Liver (tissue), 3 donors: ENCODE results near the gene SLC11A1.

ENCODE experiments used
- EGR1 ChIP-seq, 2 donors: IDR thresholded peaks; 2 replicates each; pipeline ENCODE4 v1.6.1; 2016 to 2018; ENCODE audit warnings: antibody characterized with exemption in 2 of 2, low read depth in 2 of 2
- GABPA ChIP-seq, 2 donors: IDR thresholded peaks in 1 of 2; conservative IDR thresholded peaks in 1 of 2; 2 replicates each; pipeline ENCODE4 v1.6.1; 2016; ENCODE audit warnings: antibody characterized with exemption in 2 of 2, mild to moderate bottlenecking in 1 of 2, moderate library complexity in 1 of 2
- JUND ChIP-seq, 2 donors: IDR thresholded peaks; 2 replicates each; pipeline ENCODE4 v1.6.1; 2016; ENCODE audit warnings: antibody characterized with exemption in 2 of 2
- RAD21 ChIP-seq, 2 donors: IDR thresholded peaks; 2 replicates each; pipeline ENCODE4 v1.6.1; 2016; ENCODE audit warnings: antibody characterized with exemption in 2 of 2, mild to moderate bottlenecking in 2 of 2
- RXRA ChIP-seq, 2 donors: IDR thresholded peaks; 2 replicates each; pipeline ENCODE4 v1.6.1; 2017 to 2018; ENCODE audit warnings: antibody characterized with exemption in 2 of 2, mild to moderate bottlenecking in 1 of 2
- TAF1 ChIP-seq: conservative IDR thresholded peaks from 2 replicates; pipeline ENCODE4 v1.6.1; 2016; ENCODE audit warnings: antibody characterized with exemption, mild to moderate bottlenecking
- TF ChIP-seq, protein P1 (sequence below): fragments of 150-350 bp; IDR thresholded peaks from 2 replicates; pipeline ENCODE4 v1.5.1; 2017; ENCODE audit warnings: improper control_type of control experiment, low read depth, low read length; ENCODE audit not compliant: missing input control
- TF ChIP-seq, protein P2 (sequence below): IDR thresholded peaks from 2 replicates; pipeline ENCODE4 v1.6.1; 2016; ENCODE audit warnings: antibody characterized with exemption, mild to moderate bottlenecking
- TF ChIP-seq, protein P3 (sequence below): IDR thresholded peaks from 2 replicates; pipeline ENCODE4 v1.6.1; 2016; ENCODE audit warnings: antibody characterized with exemption
- donor health status: healthy.
- donor health status: healthy.

DNA sequence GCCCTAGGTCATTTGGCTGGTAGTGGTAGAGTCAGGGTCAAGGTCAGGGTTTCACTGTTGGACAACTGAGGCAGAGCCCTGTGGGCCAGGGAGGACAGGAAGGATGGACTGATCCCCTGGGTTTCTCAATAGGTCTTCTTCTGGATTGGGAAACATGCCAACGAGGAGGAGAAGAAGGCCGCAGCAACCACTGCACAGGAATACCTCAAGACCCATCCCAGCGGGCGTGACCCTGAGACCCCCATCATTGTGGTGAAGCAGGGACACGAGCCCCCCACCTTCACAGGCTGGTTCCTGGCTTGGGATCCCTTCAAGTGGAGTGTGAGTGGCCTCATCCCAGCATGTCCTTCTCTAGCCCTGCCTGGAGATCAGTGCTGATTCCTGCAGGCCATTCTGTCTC is 54.9 kb downstream of the SLC11A1 start:
- TF ChIP-seq, protein P1, sequence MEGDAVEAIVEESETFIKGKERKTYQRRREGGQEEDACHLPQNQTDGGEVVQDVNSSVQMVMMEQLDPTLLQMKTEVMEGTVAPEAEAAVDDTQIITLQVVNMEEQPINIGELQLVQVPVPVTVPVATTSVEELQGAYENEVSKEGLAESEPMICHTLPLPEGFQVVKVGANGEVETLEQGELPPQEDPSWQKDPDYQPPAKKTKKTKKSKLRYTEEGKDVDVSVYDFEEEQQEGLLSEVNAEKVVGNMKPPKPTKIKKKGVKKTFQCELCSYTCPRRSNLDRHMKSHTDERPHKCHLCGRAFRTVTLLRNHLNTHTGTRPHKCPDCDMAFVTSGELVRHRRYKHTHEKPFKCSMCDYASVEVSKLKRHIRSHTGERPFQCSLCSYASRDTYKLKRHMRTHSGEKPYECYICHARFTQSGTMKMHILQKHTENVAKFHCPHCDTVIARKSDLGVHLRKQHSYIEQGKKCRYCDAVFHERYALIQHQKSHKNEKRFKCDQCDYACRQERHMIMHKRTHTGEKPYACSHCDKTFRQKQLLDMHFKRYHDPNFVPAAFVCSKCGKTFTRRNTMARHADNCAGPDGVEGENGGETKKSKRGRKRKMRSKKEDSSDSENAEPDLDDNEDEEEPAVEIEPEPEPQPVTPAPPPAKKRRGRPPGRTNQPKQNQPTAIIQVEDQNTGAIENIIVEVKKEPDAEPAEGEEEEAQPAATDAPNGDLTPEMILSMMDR, result no peak
- TF ChIP-seq EGR1 (IDR thresholded peaks at IDR 0.05; ENCODE audit: low read depth in 2 of 2) (no peak), RAD21 (IDR thresholded peaks at IDR 0.05) (no peak), GABPA (IDR thresholded peaks at IDR 0.05 in 1 of 2, conservative IDR thresholded peaks at IDR 0.05 in 1 of 2) (no peak), RXRA (IDR thresholded peaks at IDR 0.05) (no peak), TAF1 (no peak), JUND (IDR thresholded peaks at IDR 0.05) (no peak)
- TF ChIP-seq, protein P2, sequence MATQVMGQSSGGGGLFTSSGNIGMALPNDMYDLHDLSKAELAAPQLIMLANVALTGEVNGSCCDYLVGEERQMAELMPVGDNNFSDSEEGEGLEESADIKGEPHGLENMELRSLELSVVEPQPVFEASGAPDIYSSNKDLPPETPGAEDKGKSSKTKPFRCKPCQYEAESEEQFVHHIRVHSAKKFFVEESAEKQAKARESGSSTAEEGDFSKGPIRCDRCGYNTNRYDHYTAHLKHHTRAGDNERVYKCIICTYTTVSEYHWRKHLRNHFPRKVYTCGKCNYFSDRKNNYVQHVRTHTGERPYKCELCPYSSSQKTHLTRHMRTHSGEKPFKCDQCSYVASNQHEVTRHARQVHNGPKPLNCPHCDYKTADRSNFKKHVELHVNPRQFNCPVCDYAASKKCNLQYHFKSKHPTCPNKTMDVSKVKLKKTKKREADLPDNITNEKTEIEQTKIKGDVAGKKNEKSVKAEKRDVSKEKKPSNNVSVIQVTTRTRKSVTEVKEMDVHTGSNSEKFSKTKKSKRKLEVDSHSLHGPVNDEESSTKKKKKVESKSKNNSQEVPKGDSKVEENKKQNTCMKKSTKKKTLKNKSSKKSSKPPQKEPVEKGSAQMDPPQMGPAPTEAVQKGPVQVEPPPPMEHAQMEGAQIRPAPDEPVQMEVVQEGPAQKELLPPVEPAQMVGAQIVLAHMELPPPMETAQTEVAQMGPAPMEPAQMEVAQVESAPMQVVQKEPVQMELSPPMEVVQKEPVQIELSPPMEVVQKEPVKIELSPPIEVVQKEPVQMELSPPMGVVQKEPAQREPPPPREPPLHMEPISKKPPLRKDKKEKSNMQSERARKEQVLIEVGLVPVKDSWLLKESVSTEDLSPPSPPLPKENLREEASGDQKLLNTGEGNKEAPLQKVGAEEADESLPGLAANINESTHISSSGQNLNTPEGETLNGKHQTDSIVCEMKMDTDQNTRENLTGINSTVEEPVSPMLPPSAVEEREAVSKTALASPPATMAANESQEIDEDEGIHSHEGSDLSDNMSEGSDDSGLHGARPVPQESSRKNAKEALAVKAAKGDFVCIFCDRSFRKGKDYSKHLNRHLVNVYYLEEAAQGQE, result no peak
- TF ChIP-seq, protein P3, sequence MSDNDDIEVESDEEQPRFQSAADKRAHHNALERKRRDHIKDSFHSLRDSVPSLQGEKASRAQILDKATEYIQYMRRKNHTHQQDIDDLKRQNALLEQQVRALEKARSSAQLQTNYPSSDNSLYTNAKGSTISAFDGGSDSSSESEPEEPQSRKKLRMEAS, result no peak
